Skin epidermis (tissue), 12 donors: ENCODE measurements around the gene PRKCZ.

Experiments
- H3K27ac ChIP-seq, 21 experiments: fragments of 200-600 bp; sonication (generic) in 11 of 21; one replicate each; pipeline ENCODE4 v1.5.0; 2020; ENCODE audit warnings: mild to moderate bottlenecking in 3 of 21, inconsistent platforms in 2 of 21, moderate library complexity in 2 of 21
- H3K4me3 ChIP-seq, 7 experiments: fragments of 200-600 bp; sonication (generic) in 2 of 7; one replicate each; pipeline ENCODE4 v1.5.0; 2020; ENCODE audit warnings: inconsistent platforms in 2 of 7, mild to moderate bottlenecking in 2 of 7, moderate library complexity in 1 of 7

Gene PRKCZ

GRCh38 chr1:2180297-2181245 is 130.4 kb downstream of the PRKCZ start:
- Histone ChIP-seq H3K27ac (no peak overlapping the region), H3K4me3 (no peak overlapping the region)

GRCh38 chr1:2181271-2181670 is 131.1 kb downstream of the PRKCZ start:
- no peak overlapping the region for H3K4me3 ChIP-seq

GRCh38 chr1:2181752-2182151 is 131.5 kb downstream of the PRKCZ start:
- Histone ChIP-seq H3K27ac (no peak overlapping the region), H3K4me3 (no peak overlapping the region)

More at GRCh38 chr1:2181271-2181670, 131.1 kb downstream of the PRKCZ start:
- H3K27ac ChIP-seq: no peak overlapping the region

DNA sequence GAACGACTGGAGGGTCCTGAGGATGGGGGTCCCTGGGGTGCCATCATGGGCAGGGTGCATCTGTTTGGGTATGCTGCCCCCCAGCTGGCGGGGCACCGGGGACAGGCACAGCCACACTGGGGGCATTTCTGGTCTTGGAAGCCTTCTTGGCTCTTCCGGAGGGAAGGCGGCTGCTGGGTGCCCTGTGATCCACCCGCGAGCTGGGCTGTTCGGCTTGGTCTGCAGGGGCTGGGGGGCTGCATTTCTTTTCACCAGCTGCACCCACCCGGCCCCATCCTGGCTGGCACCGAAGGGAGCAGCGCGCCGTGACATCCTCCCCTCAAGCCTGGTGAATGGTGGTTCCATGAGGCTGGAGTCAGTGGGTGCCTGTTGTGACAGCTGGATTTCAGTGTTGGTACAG is 132.2 kb downstream of the PRKCZ start:
- H3K4me3 ChIP-seq: no peak overlapping the region
- H3K27ac ChIP-seq: no peak overlapping the region

- H3K4me3 ChIP-seq: no peak overlapping the region
- no peak overlapping the region for H3K27ac ChIP-seq
Observed at GRCh38 chr1:2183937-2184334, 133.7 kb downstream of the PRKCZ start.

DNA sequence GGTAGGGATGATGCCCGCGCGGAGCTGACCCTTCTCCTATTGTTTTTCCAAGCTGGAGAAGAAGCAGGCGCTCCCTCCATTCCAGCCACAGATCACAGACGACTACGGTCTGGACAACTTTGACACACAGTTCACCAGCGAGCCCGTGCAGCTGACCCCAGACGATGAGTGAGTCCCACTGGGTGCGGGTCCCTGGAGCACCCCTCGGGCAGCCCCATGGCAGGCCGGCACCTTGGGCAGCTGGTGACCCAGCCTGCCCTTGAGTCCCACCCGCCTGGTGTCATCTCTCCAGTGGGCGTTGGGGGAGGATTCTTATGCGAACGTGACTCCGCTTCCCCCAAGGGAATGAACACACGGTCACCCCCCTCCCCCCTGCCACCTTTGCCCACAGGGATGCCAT is 134.3 kb downstream of the PRKCZ start:
- Histone ChIP-seq H3K4me3 (no peak overlapping the region), H3K27ac (no peak overlapping the region)

- H3K4me3 ChIP-seq: no peak overlapping the region
- no peak overlapping the region for H3K27ac ChIP-seq
Observed at GRCh38 chr1:2184934-2185333, 134.7 kb downstream of the PRKCZ start.

- Histone ChIP-seq H3K27ac (no peak overlapping the region), H3K4me3 (no peak overlapping the region)
Observed at GRCh38 chr1:2185880-2186855, 136.0 kb downstream of the PRKCZ start.

- no peak overlapping the region for H3K4me3 ChIP-seq
- H3K27ac ChIP-seq: peak overlapping the region in 1 of 21 experiments; percentile 55
Observed at GRCh38 chr1:2186901-2187300, 136.7 kb downstream of the PRKCZ start.

DNA sequence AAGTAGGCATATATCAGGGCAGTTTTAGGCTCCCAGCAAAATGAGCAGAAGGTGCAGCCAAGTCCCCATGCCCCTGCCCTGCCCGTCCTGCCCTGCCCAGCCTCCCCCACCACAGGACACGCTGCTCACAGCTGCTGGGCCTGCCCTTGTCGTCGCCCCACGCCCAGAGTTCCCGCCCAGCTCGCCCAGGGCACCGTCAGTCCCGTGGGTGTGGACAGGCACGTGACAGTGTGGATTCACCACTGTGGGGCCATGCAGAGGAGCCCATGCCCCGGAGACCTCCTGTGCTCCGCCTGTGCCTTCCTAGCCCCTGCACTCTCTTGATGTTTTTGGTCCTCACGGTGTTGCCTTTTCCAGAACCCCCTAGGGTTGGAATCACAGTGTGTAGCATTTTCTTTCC is 137.4 kb downstream of the PRKCZ start:
- H3K4me3 ChIP-seq: no peak overlapping the region
- peak overlapping the region in 5 of 21 experiments; percentile 8 to 55 (median 19) for H3K27ac ChIP-seq

DNA sequence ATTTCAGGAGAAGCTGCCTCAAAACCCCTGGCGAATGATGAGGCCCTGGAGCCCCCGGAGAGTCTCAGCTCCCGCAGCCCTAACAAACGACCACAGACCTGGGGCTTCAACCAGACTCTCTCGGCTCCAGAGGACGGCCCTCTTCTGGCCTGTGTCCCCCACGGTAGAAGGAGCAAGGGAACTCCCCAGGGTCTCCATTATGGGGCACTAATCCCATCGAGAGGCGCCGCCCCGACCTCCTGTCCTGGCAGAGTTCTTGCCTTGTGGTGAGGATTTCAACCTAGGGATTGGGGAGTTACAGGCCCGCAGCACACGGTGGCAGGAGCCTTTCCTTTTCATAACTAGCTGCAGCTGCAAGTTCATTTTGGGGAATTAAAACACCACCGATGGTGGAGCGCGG is 138.1 kb downstream of the PRKCZ start:
- Histone ChIP-seq H3K27ac (peak overlapping the region in 4 of 21 experiments; percentile 8 to 55 (median 17)), H3K4me3 (no peak overlapping the region)

- Histone ChIP-seq H3K4me3 (peak overlapping the region; percentile 44 to 54 (median 48)), H3K27ac (peak overlapping the region; percentile 40 to 91 (median 86))
Observed at GRCh38 chr1:2189459-2190425, 139.5 kb downstream of the PRKCZ start.

DNA sequence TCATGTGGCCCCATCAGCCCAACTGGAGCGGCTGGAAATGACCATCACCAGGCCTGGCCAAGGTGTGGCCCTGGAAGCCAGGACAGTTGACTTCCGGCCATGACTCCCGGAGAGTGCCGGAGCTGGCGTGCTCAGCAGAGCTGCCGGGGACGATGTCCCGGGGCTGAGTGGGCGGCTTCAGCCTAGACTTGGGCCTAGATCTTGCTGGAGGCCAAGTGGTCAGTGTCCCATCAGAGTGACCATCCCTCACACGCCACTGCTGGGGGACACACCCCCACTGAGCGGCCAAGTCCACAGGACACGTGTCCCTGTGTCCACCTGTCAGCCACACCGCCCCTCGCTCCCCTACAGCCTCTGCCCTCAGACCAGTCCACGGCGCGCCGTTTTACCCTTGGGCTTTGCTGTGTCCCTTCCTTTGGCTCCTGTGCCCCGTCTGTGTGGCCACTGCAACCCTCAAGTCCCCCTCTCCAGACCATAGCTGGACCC is 140.3 kb downstream of the PRKCZ start:
- peak overlapping the region in 19 of 21 experiments; percentile 57 to 91 (median 86) for H3K27ac ChIP-seq
- peak overlapping the region; percentile 44 to 54 (median 48) for H3K4me3 ChIP-seq

- peak overlapping the region in 11 of 21 experiments; percentile 1 to 93 (median 48) for H3K27ac ChIP-seq
- H3K4me3 ChIP-seq: no peak overlapping the region
Observed at GRCh38 chr1:2192031-2192995, 142.1 kb downstream of the PRKCZ start.

GRCh38 chr1:2193514-2194281 is 143.5 kb downstream of the PRKCZ start:
- Histone ChIP-seq H3K27ac (peak overlapping the region in 20 of 21 experiments; percentile 82 to 98 (median 92)), H3K4me3 (peak overlapping the region; percentile 54 to 75 (median 59))

- peak within 1 kb of the TSS; percentile 82 to 98 (median 91) for H3K27ac ChIP-seq
- peak within 1 kb of the TSS; percentile 54 to 75 (median 59) for H3K4me3 ChIP-seq
Observed at GRCh38 chr1:2194319-2194897, 144.2 kb downstream of the PRKCZ start, which contains the start of gene FAAP20. Gene FAAP20 (minus strand): TSS chr1:2194772. CDS start chr1:2194749, 23 bp downstream.
